T-helper 22 cell (primary cell): Measurements from ENCODE around the gene NAMPT.
"Not testable (repeated sequence)": the region's sequence is repeated elsewhere in the genome, so short reads cannot be mapped to it uniquely, and the experiment has no call there.

Experiments
- DNase-seq: peaks from one replicate; pipeline ENCODE4 v3.0.0-alpha.2; 2020; ENCODE audit warnings: low read depth

Gene NAMPT

DNA sequence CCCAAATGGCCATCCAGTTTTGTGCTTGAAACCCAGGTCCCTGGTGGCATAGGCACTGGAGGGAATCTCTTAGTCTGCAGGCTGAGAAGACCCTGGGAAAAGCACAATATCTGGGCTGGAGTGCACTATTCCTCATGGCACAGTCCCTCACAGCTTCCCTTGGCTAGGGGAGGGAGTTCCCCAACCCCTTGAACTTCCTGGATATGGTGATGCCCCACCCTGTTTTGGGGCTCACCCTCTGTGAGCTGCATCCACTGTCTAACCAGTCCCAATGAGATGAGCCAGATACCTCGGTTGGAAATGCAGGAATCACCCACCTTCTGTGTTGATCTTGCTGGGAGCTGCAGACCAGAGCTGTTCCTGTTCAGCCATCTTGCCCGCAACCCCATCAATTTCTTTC lies 19.8 kb upstream of the NAMPT start:
- no peak for DNase-seq

DNA sequence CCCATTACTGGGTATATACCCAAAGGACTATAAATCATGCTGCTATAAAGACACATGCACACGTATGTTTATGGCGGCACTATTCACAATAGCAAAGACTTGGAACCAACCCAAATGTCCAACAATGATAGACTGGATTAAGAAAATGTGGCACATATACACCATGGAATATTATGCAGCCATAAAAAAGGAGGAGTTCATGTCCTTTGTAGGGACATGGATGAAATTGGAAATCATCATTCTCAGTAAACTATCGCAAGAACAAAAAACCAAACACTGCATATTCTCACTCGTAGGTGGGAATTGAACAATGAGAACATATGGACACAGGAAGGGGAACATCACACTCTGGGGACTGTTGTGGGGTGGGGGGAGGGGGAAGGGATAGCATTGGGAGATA lies 13.8 kb upstream of the NAMPT start:
- DNase-seq: not testable (repeated sequence)

DNA sequence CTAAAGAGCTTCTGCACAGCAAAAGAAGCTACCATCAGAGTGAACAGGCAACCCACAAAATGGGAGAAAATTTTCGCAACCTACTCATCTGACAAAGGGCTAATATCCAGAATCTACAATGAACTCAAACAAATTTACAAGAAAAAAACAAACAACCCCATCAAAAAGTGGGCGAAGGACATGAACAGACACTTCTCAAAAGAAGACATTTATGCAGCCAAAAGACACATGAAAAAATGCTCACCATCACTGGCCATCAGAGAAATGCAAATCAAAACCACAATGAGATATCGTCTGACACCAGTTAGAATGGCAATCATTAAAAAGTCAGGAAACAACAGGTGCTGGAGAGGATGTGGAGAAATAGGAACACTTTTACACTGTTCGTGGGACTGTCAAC lies 13.4 kb upstream of the NAMPT start:
- not testable (repeated sequence) for DNase-seq

GRCh38 chr7:106294334-106294733 lies 9.6 kb upstream of the NAMPT start:
- no peak for DNase-seq

GRCh38 chr7:106291247-106291646 lies 6.5 kb upstream of the NAMPT start:
- no peak for DNase-seq

DNA sequence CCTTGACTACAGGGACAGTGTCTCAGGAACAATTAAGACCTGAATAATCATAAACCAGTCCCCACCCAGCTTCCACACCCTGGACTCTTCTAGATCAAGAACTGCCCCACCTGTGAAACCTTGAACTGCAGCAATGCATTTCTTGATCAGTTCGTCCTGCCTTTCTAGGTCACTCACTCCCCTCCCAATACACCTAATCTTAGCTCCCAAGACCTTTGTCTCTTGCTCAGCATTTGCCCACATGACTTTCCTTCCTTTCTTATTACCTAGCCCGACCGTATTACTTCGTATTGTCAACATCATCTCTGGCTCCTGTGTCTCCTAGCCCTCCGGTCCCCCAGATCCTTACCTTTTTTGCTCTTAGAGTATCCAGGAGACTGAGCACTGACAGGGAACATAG lies 5.5 kb upstream of the NAMPT start:
- DNase-seq: no peak

GRCh38 chr7:106289848-106290247 lies 5.1 kb upstream of the NAMPT start:
- no peak for DNase-seq

DNA sequence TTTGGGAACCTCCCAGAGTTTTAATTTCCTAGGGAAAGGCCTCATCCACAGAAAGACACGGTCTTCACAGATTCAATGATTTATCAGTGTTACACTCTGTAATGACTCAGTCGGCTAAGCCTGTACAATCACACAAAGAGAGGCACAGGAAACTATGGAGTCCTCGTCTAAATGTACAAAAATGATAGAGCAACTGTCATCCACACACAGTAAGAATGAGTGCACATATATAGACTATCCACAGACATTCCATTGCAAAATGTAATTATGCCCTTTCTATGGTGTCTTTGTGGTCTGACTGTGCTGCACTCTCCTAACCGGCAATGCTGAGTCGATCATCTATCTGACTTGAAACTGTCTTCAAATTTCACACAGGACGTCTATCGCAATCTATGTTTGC lies 3.5 kb upstream of the NAMPT start:
- DNase-seq: no peak

GRCh38 chr7:106287786-106288185 lies 3.0 kb upstream of the NAMPT start:
- no peak for DNase-seq

GRCh38 chr7:106285855-106286492 lies 1.2 kb upstream of the NAMPT start:
- no peak for DNase-seq

DNA sequence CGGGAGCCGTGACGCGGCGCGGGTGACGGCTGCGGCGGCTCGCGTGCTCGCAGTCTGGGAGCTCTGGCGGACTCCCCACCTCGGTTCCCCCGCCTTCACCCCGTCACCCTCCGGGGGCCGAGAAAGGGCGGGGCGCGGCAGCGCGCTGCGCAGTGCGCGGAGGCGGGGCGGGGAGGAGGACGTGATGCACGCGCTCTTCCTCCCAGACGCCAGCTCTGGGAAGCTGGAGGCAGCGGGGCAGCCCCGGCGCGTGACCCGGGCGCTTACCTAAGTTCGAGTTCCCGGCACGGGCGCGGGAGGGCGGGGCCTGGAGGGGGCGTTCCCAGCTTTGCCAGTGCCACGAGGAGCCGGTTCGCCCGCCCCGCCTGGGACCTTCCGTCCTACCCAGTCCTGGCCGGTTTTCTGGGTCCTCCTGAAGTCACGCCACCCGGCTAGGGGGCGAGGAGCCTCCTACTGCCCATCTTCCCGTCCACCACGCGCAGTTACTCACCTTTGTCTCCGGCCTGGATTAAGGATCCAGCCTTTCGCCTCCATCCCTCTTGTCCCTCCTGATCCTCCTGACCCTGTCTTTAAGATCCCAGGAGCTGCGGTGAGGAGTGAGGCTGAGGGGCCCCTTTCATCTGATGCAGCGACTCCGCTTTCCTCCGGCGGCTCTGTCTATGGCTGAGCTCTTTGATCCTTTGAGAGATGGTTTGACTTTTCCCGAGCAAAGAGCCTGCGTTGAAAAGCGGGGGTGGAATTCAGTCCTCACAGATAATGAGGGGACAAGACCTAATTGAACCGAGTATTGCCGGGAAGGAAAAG lies 470 bp upstream of the NAMPT start:
- DNase-seq: peak; percentile 99

- DNase-seq: peak; percentile 39
These were observed 711 bp downstream of the NAMPT start for GRCh38 chr7:106283831-106284713.

DNA sequence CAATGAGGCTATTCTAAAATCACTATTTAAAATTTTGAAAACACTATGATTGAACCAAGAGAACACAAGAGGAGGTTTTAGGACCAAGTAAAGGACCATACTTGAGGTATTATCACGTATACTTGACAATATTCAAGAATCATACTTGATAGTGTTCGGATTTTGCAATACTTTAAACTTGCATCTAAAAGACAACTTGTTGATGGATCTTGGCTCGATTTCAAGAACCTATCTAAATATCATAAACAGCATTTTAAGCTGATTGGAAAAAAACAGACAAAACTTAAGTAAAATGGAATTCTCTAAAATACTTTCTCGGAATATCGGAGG lies 1.3 kb downstream of the NAMPT start:
- DNase-seq: no peak

GRCh38 chr7:106282852-106283251 lies 1.9 kb downstream of the NAMPT start:
- no peak for DNase-seq

DNA sequence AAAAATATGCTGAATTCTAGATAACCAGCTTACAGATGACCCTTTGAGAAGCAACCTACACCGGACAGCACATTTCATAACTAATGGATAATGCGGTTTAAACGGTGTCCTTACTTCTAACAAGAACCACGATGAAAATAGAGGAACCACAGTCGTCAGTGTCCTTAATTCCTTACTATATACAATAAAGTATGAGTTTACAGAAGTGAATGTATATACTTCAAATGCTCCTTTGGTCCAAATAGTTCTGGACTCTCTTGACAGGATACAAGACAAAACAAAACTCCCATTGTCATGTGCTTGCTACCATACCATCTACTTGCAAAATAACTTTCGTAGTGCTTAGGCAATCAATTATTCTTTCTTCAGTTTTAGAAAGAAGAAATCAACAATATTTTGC lies 2.4 kb downstream of the NAMPT start:
- no peak for DNase-seq

- DNase-seq: no peak
These were observed 3.0 kb downstream of the NAMPT start for GRCh38 chr7:106281585-106282318.

DNA sequence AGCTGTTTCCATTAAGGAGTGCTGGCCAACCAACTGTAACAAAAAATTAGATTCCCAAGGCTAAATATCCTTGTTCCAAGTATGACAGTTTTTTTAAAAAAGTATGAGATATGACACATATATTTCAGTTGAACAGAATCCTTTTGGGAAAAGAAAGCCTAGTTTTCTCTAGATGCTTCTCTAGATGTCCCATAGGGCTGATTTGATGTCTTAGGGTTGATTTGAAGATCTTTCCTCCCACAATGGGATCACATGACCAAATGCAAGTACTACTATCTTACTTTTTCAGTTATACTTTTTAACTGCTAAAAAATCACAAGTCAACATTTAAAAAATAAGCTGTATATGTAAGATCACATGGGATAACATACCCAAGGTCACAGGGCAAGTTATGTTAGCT lies 3.7 kb downstream of the NAMPT start:
- no peak for DNase-seq

GRCh38 chr7:106279425-106280197 lies 5.2 kb downstream of the NAMPT start:
- no peak for DNase-seq

DNA sequence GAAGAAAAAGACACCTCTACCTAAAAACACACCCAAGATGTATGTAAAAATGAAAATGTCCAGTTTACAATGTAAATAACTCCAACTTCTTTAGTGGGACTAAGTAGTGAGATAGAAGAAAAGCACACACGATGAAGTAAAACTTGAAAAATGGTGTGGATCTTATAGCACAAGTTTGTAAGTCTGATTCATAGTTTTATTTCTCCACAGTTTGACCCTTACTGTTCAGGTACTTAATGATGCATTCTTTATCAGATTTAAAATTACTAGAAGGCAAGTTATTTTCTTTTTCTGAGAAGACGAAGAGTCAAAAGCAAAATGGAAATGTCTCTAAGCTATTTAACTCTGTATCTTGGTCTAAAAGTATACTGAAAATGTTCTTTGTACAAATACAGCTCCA lies 6.1 kb downstream of the NAMPT start:
- no peak for DNase-seq

DNA sequence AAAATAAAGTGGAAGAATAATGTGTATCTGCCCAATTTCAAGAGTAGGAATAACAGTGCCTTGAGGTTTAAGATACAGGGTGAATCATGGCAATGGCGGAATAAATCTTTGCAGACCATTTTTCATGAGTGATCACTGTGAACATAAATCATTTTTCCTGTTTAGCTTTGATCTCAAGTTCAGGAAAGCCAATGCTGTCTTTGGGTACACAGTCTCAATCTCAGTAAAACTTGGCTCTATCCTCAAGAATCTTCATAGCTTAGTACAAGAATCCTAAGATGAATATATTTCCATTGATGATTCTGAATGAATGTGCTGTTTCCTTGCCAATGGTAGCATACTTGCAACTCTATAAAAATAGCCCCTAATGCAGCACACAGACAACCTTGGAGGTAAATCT lies 6.8 kb downstream of the NAMPT start:
- DNase-seq: no peak

DNA sequence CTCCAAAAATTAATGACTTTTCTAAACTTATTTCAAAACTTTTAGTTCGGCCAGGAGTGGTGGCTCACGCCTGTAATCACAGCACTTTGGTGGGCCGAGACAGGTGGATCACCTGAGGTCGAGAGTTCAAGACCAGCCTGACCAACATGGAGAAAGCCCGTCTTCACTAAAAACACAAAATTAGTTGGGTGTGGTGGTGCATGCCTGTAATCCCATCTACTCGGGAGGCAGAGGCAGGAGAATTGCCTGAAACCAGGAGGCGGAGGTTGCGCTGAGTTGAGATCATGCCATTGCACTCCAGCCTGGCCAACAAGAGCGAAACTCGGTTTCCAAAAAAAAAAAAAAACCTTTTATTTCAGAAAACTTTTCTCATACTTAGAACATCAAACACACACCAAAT lies 8.3 kb downstream of the NAMPT start:
- DNase-seq: no peak
